Hematopoietic multipotent progenitor cell (in vitro differentiated cells): ENCODE measurements around the gene VAMP2. TPM values are rescaled to one million over a fixed set of nuclear protein-coding genes. Genes with fewer than 3 reads are reported as not detected.
A peak's percentile ranks its signal among the peaks of the same experiment; 100 is the strongest.

ENCODE experiments used
- DNase-seq, 3 donors: peaks; one replicate each; pipeline ENCODE4 v3.0.0-alpha.2; 2011 to 2015; ENCODE audit warnings: low read depth in 2 of 3, low spot score in 2 of 3
- total RNA-seq: library from RNA; depleted of rRNA; stranded (reverse); fragments of >200 nt; gene quantifications from one replicate; pipeline ENCODE4 v1.2.3, GENCODE V29; 2012

VAMP2 gene
- total RNA-seq, 1 donor: 18.6 TPM

GRCh38 chr17:8109661-8110455 lies 52.9 kb downstream of the VAMP2 start:
- DNase-seq: peak in 2 of 3 donors; percentile 71 to 77

Other genes starting within 250 kb of the VAMP2 start
- 10.0 TPM for gene RNF227, start 246.7 kb downstream of the VAMP2 start, total RNA-seq
- 1.1 TPM for gene KCNAB3, start 233.1 kb downstream of the VAMP2 start, total RNA-seq
- 66.5 TPM for gene TRAPPC1, start 231.0 kb downstream of the VAMP2 start, total RNA-seq
- 36.6 TPM for gene CNTROB, start 230.7 kb downstream of the VAMP2 start, total RNA-seq
- gene GUCY2D, start 160.3 kb downstream of the VAMP2 start, total RNA-seq: 1.9 TPM
- 5.1 TPM for gene ALOX15B, start 123.9 kb downstream of the VAMP2 start, total RNA-seq
- 1.1 TPM for gene ALOX12B, start 75.2 kb downstream of the VAMP2 start, total RNA-seq
- gene ALOXE3, start 44.4 kb downstream of the VAMP2 start, total RNA-seq: under 0.01 TPM
- gene HES7, start 38.8 kb downstream of the VAMP2 start, total RNA-seq: under 0.01 TPM
- 141 TPM for gene PER1, start 10.5 kb downstream of the VAMP2 start, total RNA-seq
- gene TMEM107, start 13.4 kb upstream of the VAMP2 start, total RNA-seq: 251 TPM
- gene BORCS6, start 27.2 kb upstream of the VAMP2 start, total RNA-seq: 27.7 TPM
- 6.2 TPM for gene AURKB, start 47.6 kb upstream of the VAMP2 start, total RNA-seq
- gene CTC1, start 85.1 kb upstream of the VAMP2 start, total RNA-seq: 32.6 TPM
- gene PFAS, start 86.3 kb upstream of the VAMP2 start, total RNA-seq: 57.4 TPM
- 18.9 TPM for gene RANGRF, start 125.7 kb upstream of the VAMP2 start, total RNA-seq
- gene SLC25A35, start 132.5 kb upstream of the VAMP2 start, total RNA-seq: 2.4 TPM
- under 0.01 TPM for gene ARHGEF15, start 147.3 kb upstream of the VAMP2 start, total RNA-seq
- gene ODF4, start 176.9 kb upstream of the VAMP2 start, total RNA-seq: not detected
- gene RPL26, start 220.2 kb upstream of the VAMP2 start, total RNA-seq: 3,187 TPM
- gene RNF222, start 234.9 kb upstream of the VAMP2 start, total RNA-seq: 0.27 TPM